Measurements from ENCODE around the gene BCLAF3. TPM values are rescaled to one million over a fixed set of nuclear protein-coding genes. Genes with fewer than 3 reads are reported as not detected.

The BCLAF3 gene
- total and polyA plus RNA-seq, 2 donors (not counting 3 experiments of a cell fraction or from before 2014, with no cell fraction given): 5.0 to 5.1 TPM

GRCh38 chrX:20028588-20028987 is 37.7 kb upstream of the BCLAF3 start:
- no peak for TF ChIP-seq FOS (IDR thresholded peaks at IDR 0.05; ENCODE audit: borderline replicate concordance, insufficient read depth, low read length)
- no peak for TF ChIP-seq POLR2AphosphoS5 (IDR thresholded peaks at IDR 0.05; ENCODE audit: insufficient read depth, low read depth, low read length)
- TF ChIP-seq CTCF (IDR thresholded peaks at IDR 0.05; ENCODE audit: extremely low read depth in 1 of 2, insufficient read depth in 1 of 2, low read depth in 1 of 2, low read length in 2 of 2): no peak
- no peak for TF ChIP-seq POLR2A (IDR thresholded peaks at IDR 0.05; ENCODE audit: low read depth, low read length)
- TF ChIP-seq EZH2 (IDR thresholded peaks at IDR 0.05; ENCODE audit: borderline replicate concordance, low read depth, low read length, severe bottlenecking): no peak
- TF ChIP-seq MYC (IDR thresholded peaks at IDR 0.05; ENCODE audit: low read depth, low read length): no peak
- no peak for TF ChIP-seq MAX (IDR thresholded peaks at IDR 0.05; ENCODE audit: insufficient read depth, insufficient read length)
- TF ChIP-seq JUN (IDR thresholded peaks at IDR 0.05; ENCODE audit: borderline replicate concordance, insufficient read depth, insufficient read length, low read depth): no peak
- TF ChIP-seq GATA2 (IDR thresholded peaks at IDR 0.05; ENCODE audit: insufficient read depth, insufficient read length, low read depth, low read length): no peak
- FAIRE-seq (no peak), DNase-seq (ENCODE audit: low read depth, low spot score) (no peak)
- Histone ChIP-seq H3K27me3 (ENCODE audit: control insufficient read depth in 2 of 2, insufficient read depth in 2 of 2, low read length in 2 of 2) (no peaks in the 10 kb centered on the region), H3K4me3 (replicated peaks in 1 of 3; ENCODE audit: insufficient read depth in 1 of 3, low read depth in 1 of 3, low read length in 3 of 3) (no peak overlapping the region), H3K9me1 (replicated peaks; ENCODE audit: control insufficient read depth, extremely low read depth, insufficient read depth, low read length) (no peaks in the 10 kb centered on the region), H3K4me1 (ENCODE audit: control insufficient read depth, extremely low read depth, insufficient read depth, low read length) (no peaks in the 10 kb centered on the region), H3K9ac (replicated peaks; ENCODE audit: extremely low read depth, insufficient read depth, low read length) (no peak overlapping the region), H2AFZ (ENCODE audit: low read depth, low read length) (no peak overlapping the region), H3K9me3 (replicated peaks; ENCODE audit: control insufficient read depth, insufficient read depth, low read length) (no peaks in the 10 kb centered on the region), H4K20me1 (replicated peaks; ENCODE audit: control insufficient read depth, extremely low read depth, insufficient read depth, low read length) (no peaks in the 10 kb centered on the region), H3K36me3 (ENCODE audit: control insufficient read depth in 2 of 2, extremely low read depth in 1 of 2, insufficient read depth in 2 of 2, low read length in 2 of 2) (no peaks in the 10 kb centered on the region), H3K27ac (ENCODE audit: insufficient read depth, low read depth, low read length) (no peak overlapping the region), H3K79me2 (ENCODE audit: control insufficient read depth, insufficient read depth, low read length) (no peaks in the 10 kb centered on the region), H3K4me2 (ENCODE audit: insufficient read depth, low read length) (no peak overlapping the region)
- dilution Hi-C loops (cut with MboI; ENCODE audit: extremely low pct_ligation_motif_present, low sequenced_read_pairs) (no loop called here), intact Hi-C loops (cut with micrococcal nuclease) (no loop called here)
- ChIA-PET CTCF (no interaction called here), POLR2A (no interaction called here)
- no TSS peak for BruUV-seq (replicated peaks)
